Measurements from ENCODE around the gene ECHS1. TPM values are rescaled to one million over a fixed set of nuclear protein-coding genes. Genes with fewer than 3 reads are reported as not detected.

ECHS1 gene
- total and polyA plus RNA-seq, 2 donors (not counting 1 experiment from before 2014, with no cell fraction given), result 19.3 to 29.5 TPM

DNA sequence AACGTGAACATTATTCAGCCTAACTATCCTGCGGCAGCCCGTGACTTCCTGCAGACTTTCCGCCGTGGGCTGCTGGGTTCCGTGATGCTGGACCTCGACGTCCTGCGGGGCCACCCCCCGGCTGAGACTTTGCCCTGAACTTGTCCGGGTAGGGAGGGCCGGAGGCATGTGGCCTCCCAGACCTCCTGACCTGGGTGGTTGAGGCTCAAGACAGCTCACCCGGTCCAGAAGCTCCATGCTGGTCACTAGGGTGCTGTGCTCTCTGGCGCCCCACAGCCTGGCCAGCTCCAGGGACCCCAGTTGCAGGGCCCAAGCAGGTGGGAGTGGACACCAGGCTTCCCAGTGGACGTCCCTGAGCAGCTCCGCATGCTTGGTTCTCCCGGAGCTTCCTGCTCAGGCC is 46.9 kb upstream of the ECHS1 start:
- H3K4me3 Mint-ChIP-seq, result no peak overlapping the region
- peaks cover 8 to 17% of the 10 kb centered on the region in 2 experiments for H3K36me3 ChIP-seq (replicated peaks in 1 of 2; ENCODE audit: control extremely low read depth in 1 of 2, control insufficient read depth in 1 of 2, extremely low read depth in 1 of 2, insufficient read depth in 2 of 2, low read length in 1 of 2)
- peaks cover 0 to 1% (median 0%) of the 10 kb centered on the region in 3 donors for H3K9me3 ChIP-seq (ENCODE audit: control extremely low read depth in 1 of 3, control insufficient read depth in 2 of 3, insufficient read depth in 1 of 3, low read length in 2 of 3)
- H3K4me1 Mint-ChIP-seq, result peaks cover 6% of the 10 kb centered on the region
- H3K27me3 ChIP-seq (replicated peaks in 1 of 4; ENCODE audit: control extremely low read depth in 1 of 4, control insufficient read depth in 3 of 4, insufficient read depth in 4 of 4, low read length in 3 of 4), result peaks cover 0 to 4% (median 2%) of the 10 kb centered on the region in 4 experiments
- ChIA-PET POLR2A (interaction anchor here (0.5 kb wide), 1 partner anchor 22 kb away, joined by 6 read pairs; no protein-coding TSS in a partner anchor), CTCF (no interaction called here)
- intact Hi-C loops (cut with micrococcal nuclease), result no loop called here
- H3K9ac ChIP-seq (ENCODE audit: low read length), result no peak overlapping the region
- H3K27ac ChIP-seq (ENCODE audit: low read length in 2 of 2), result no peak overlapping the region
- peaks cover 30% of the 10 kb centered on the region for H3K79me2 ChIP-seq (ENCODE audit: control insufficient read depth, insufficient read depth, low read length)
- TF ChIP-seq, protein P1, sequence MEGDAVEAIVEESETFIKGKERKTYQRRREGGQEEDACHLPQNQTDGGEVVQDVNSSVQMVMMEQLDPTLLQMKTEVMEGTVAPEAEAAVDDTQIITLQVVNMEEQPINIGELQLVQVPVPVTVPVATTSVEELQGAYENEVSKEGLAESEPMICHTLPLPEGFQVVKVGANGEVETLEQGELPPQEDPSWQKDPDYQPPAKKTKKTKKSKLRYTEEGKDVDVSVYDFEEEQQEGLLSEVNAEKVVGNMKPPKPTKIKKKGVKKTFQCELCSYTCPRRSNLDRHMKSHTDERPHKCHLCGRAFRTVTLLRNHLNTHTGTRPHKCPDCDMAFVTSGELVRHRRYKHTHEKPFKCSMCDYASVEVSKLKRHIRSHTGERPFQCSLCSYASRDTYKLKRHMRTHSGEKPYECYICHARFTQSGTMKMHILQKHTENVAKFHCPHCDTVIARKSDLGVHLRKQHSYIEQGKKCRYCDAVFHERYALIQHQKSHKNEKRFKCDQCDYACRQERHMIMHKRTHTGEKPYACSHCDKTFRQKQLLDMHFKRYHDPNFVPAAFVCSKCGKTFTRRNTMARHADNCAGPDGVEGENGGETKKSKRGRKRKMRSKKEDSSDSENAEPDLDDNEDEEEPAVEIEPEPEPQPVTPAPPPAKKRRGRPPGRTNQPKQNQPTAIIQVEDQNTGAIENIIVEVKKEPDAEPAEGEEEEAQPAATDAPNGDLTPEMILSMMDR (IDR thresholded peaks at IDR 0.05), result no peak
- no peak for TF ChIP-seq EZH2 (IDR thresholded peaks at IDR 0.05; ENCODE audit: borderline replicate concordance, insufficient read depth, low read depth, low read length, poor library complexity, severe bottlenecking)
- no peak overlapping the region for H3K27ac Mint-ChIP-seq
- no peaks in the 10 kb centered on the region for H3K9me3 Mint-ChIP-seq (ENCODE audit: insufficient read depth)
- no peak overlapping the region for H3K4me3 ChIP-seq (ENCODE audit: control extremely low read depth in 1 of 5, extremely low read depth in 1 of 5, insufficient read depth in 1 of 5, low read depth in 2 of 5, low read length in 4 of 5)
- H3K4me2 ChIP-seq (replicated peaks; ENCODE audit: low read depth, low read length, poor library complexity, severe bottlenecking), result no peak overlapping the region
- peaks cover 48% of the 10 kb centered on the region for H4K20me1 ChIP-seq (ENCODE audit: control insufficient read depth, insufficient read depth, low read length, poor library complexity, severe bottlenecking)
- DNase-seq (no peak), ATAC-seq (ENCODE audit: low read depth) (no peak)
- WGBS (ENCODE audit: insufficient coverage), result 98% methylated on average over 16 of the region's 17 CpGs
- H3K27me3 Mint-ChIP-seq, result no peaks in the 10 kb centered on the region
- H2AFZ ChIP-seq (ENCODE audit: insufficient read depth, low read depth, low read length, poor library complexity, severe bottlenecking), result no peak overlapping the region
- peaks cover 2 to 5% of the 10 kb centered on the region in 2 donors for H3K4me1 ChIP-seq (ENCODE audit: control insufficient read depth in 2 of 2, insufficient read depth in 2 of 2, low read length in 2 of 2)

DNA sequence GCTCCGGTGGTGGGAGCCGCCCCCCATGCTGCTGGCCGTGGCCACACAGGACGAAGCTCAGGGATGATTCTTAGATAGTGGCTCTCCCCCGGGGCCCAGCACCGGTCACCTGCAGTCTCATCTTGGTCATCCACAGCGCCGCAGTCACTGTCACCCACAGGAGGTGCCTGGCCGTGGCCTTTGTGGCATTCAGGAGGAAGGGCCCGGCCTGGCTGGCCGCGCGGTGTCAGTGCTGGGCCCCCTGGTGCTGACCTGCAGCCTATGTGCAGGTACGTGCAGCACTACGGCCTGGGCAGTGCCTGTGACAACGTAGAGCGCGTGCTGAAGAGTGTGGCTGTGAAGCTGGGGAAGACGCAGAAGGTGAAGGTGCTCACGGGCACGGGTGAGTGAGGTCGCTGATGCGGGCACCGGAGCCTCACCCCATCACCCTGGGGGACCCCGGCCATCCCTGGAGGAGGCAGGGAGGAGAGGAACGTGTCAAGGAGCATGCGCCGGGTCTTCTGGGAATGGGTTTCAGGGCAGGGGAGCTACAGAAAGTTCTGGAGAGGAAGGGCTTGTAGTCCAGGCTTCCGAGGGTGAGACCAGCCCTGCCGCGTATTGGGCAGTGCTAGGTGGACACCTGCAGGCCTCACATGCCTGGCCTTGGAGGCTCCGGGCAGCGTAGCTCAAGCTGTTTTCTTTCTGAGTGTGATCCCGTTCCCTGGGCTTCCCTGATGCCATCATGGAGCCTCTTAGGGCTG is 46.2 kb upstream of the ECHS1 start:
- H3K27me3 Mint-ChIP-seq, result no peaks in the 10 kb centered on the region
- DNase-seq (no peak), ATAC-seq (ENCODE audit: low read depth) (no peak)
- peaks cover 0 to 4% (median 2%) of the 10 kb centered on the region in 4 experiments for H3K27me3 ChIP-seq (replicated peaks in 1 of 4; ENCODE audit: control extremely low read depth in 1 of 4, control insufficient read depth in 3 of 4, insufficient read depth in 4 of 4, low read length in 3 of 4)
- POLR2A ChIA-PET, result interaction anchor here (0.5 kb wide), 1 partner anchor 22 kb away, joined by 6 read pairs; no protein-coding TSS in a partner anchor
- no peaks in the 10 kb centered on the region for H3K9me3 Mint-ChIP-seq (ENCODE audit: insufficient read depth)
- H3K36me3 ChIP-seq (replicated peaks in 1 of 2; ENCODE audit: control extremely low read depth in 1 of 2, control insufficient read depth in 1 of 2, extremely low read depth in 1 of 2, insufficient read depth in 2 of 2, low read length in 1 of 2), result peaks cover 8 to 17% of the 10 kb centered on the region in 2 experiments
- CTCF ChIA-PET, result interaction anchor here (1.6 kb wide), 1 partner anchor 90 kb away, joined by 4 read pairs; no protein-coding TSS in a partner anchor
- H3K4me1 ChIP-seq (ENCODE audit: control insufficient read depth in 2 of 2, insufficient read depth in 2 of 2, low read length in 2 of 2), result peaks cover 2 to 5% of the 10 kb centered on the region in 2 donors
- H2AFZ ChIP-seq (ENCODE audit: insufficient read depth, low read depth, low read length, poor library complexity, severe bottlenecking), result no peak overlapping the region
- WGBS (ENCODE audit: insufficient coverage), result 95% methylated on average over 34 of the region's 34 CpGs
- peaks cover 32% of the 10 kb centered on the region for H3K79me2 ChIP-seq (ENCODE audit: control insufficient read depth, insufficient read depth, low read length)
- H3K9me3 ChIP-seq (ENCODE audit: control extremely low read depth in 1 of 3, control insufficient read depth in 2 of 3, insufficient read depth in 1 of 3, low read length in 2 of 3), result peaks cover 0 to 3% (median 0%) of the 10 kb centered on the region in 3 donors
- H3K27ac Mint-ChIP-seq, result no peak overlapping the region
- peaks cover 6% of the 10 kb centered on the region for H3K4me1 Mint-ChIP-seq
- no peak overlapping the region for H3K4me3 Mint-ChIP-seq
- no peak overlapping the region for H3K9ac ChIP-seq (ENCODE audit: low read length)
- TF ChIP-seq EZH2 (IDR thresholded peaks at IDR 0.05; ENCODE audit: borderline replicate concordance, insufficient read depth, low read depth, low read length, poor library complexity, severe bottlenecking), result no peak
- TF ChIP-seq, protein P1 (IDR thresholded peaks at IDR 0.05), result no peak
- H3K4me3 ChIP-seq (ENCODE audit: control extremely low read depth in 1 of 5, extremely low read depth in 1 of 5, insufficient read depth in 1 of 5, low read depth in 2 of 5, low read length in 4 of 5), result no peak overlapping the region
- H4K20me1 ChIP-seq (ENCODE audit: control insufficient read depth, insufficient read depth, low read length, poor library complexity, severe bottlenecking), result peaks cover 50% of the 10 kb centered on the region
- no peak overlapping the region for H3K27ac ChIP-seq (ENCODE audit: low read length in 2 of 2)
- H3K4me2 ChIP-seq (replicated peaks; ENCODE audit: low read depth, low read length, poor library complexity, severe bottlenecking), result no peak overlapping the region
- intact Hi-C loops (cut with micrococcal nuclease), result no loop called here

All from B cell (primary cell).